A673 (cell line): ENCODE results near the gene SDC1. TPM values are rescaled to one million over a fixed set of nuclear protein-coding genes. Genes with fewer than 3 reads are reported as not detected.

ENCODE experiments used
- BruUV-seq: library from RNA; stranded (reverse); fragments of 400-500 nt; replicated peaks from 2 replicates; lab custom pipeline; 2021; lab: Mats Ljungman, UMichigan
- CTCF ChIA-PET: fragments of 300-600 bp; sonication (Branson Sonifier 250); formaldehyde crosslinking; loops from one replicate; lab custom pipeline; 2022; ENCODE audit warnings: antibody characterized with exemption; lab: Charles Lee
- POLR2A ChIA-PET: fragments of 300-600 bp; sonication (Branson Sonifier 250); formaldehyde crosslinking; loops from one replicate; lab custom pipeline; 2022; ENCODE audit warnings: antibody characterized with exemption; ENCODE audit not compliant: low non-redundant PET; lab: Charles Lee
- DNase-seq: peaks from one replicate; pipeline ENCODE4 v3.0.0-alpha.2; 2015; ENCODE audit warnings: low spot score
- H3K27ac ChIP-seq: fragments of 200-600 bp; sonication (generic); 2 replicates; pipeline ENCODE4 v1.5.1; 2016; ENCODE audit warnings: mixed run types, low read depth, mild to moderate bottlenecking, mixed read lengths, antibody characterized with exemption, low read length; ENCODE audit not compliant: poor library complexity, severe bottlenecking
- H3K27me3 ChIP-seq: fragments of 200-600 bp; sonication (generic); replicated peaks from 2 replicates; pipeline ENCODE4 v1.6.1; 2017; ENCODE audit warnings: mixed run types, low read depth, mild to moderate bottlenecking, mixed read lengths, antibody characterized with exemption, low read length; ENCODE audit not compliant: insufficient read depth, poor library complexity
- H3K36me3 ChIP-seq: fragments of 200-600 bp; sonication (generic); 2 replicates; pipeline ENCODE4 v1.6.1; 2016; ENCODE audit warnings: mixed run types, mild to moderate bottlenecking, mixed read lengths, antibody characterized with exemption, low read length; ENCODE audit not compliant: insufficient read depth, poor library complexity, severe bottlenecking
- H3K4me1 ChIP-seq: fragments of 200-600 bp; sonication (generic); 2 replicates; pipeline ENCODE4 v1.6.1; 2017; ENCODE audit warnings: mixed run types, mild to moderate bottlenecking, mixed read lengths, antibody characterized with exemption, low read length; ENCODE audit not compliant: insufficient read depth, poor library complexity, severe bottlenecking
- H3K4me3 ChIP-seq: fragments of 200-600 bp; sonication (generic); 2 replicates; pipeline ENCODE4 v1.5.1; 2016; ENCODE audit warnings: low read depth, mixed run types, mild to moderate bottlenecking, mixed read lengths, low read length; ENCODE audit not compliant: poor library complexity, severe bottlenecking
- H3K9me3 ChIP-seq: fragments of 200-600 bp; sonication (generic); 2 replicates; pipeline ENCODE4 v1.6.1; 2016; ENCODE audit warnings: mixed run types, low read depth, mild to moderate bottlenecking, mixed read lengths, antibody characterized with exemption, low read length; ENCODE audit not compliant: poor library complexity, severe bottlenecking
- EZH2 ChIP-seq: fragments of 200-600 bp; sonication (generic); IDR thresholded peaks from 2 replicates; pipeline ENCODE4 v1.6.1; 2017; ENCODE audit warnings: borderline replicate concordance, low read depth, mild to moderate bottlenecking, mixed read lengths, antibody characterized with exemption, low read length; ENCODE audit not compliant: poor library complexity, severe bottlenecking
- intact Hi-C: fragments of 100-400 bp; cut with micrococcal nuclease; formaldehyde crosslinking; loops from one replicate; pipeline ENCODE4 v1.10.0; 2022; ENCODE audit not compliant: unreplicated experiment
- total RNA-seq: library from RNA; stranded (reverse); gene quantifications from 2 replicates; pipeline ENCODE4 v1.2.3, GENCODE V29; 2021
- TF ChIP-seq, protein P1 (sequence below): fragments of 300-800, 200-600 bp; sonication (generic); conservative IDR thresholded peaks from 2 replicates; pipeline ENCODE4 v1.5.1; 2017; ENCODE audit warnings: low read depth, mild to moderate bottlenecking, antibody characterized with exemption, low read length, moderate library complexity, mixed read lengths

SDC1 gene
- total RNA-seq, 1 experiment from 2014 or later = 1.4 TPM

DNA sequence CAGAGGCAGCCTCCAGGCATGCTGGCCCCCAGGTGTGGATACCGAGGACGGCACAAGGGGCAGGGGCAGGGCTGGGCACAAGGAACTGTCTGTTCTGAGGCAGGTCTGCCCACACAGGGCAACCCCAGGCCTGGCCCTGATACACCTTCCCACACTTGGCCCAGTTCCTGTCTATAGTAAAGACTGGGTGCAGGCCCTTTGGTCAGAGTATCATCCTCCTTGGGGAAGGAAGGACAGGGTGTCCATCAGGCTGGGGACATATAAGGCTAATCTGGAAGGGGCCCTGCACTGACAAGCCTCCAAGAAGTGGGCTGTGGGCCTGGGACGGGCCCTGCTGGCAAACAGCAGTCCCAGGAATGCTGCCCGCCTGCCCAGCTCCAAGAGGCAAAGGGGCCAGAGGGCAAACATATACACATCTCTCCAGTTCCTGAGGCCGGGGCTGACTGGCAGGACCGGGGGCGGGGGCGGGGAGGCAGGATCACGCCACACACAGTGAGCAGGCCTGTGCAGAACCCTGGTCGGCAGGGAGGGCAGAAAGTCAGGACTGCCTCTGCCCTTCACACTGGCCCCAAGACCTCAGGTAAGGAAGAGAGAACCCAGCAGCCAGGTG is 18.9 kb downstream of the SDC1 start:
- CTCF ChIA-PET = no interaction called here

DNA sequence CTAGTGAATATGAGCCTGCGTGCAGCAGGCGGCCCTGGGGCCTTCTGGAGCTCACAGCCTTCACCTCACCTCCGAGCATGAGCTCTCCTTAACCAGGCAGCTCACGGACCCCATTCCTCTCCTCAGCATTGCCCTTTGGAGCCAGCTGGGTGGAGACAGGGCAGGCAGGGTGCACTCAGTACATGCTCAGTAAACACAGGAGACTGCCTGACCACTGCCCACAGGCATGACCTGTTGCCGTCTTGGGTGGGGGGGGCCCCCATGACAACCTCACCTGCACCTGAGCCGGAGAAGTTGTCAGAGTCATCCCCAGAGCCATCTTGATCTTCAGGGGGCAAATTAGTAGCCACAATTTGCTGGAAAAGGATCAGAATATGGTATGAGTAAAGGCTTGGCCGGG is 19.9 kb downstream of the SDC1 start:
- H3K4me1 ChIP-seq = no peaks in the 10 kb centered on the region
- no TSS peak for BruUV-seq
- ChIA-PET CTCF (no interaction called here), POLR2A (no interaction called here)
- TF ChIP-seq EZH2 = no peak
- TF ChIP-seq, protein P1, sequence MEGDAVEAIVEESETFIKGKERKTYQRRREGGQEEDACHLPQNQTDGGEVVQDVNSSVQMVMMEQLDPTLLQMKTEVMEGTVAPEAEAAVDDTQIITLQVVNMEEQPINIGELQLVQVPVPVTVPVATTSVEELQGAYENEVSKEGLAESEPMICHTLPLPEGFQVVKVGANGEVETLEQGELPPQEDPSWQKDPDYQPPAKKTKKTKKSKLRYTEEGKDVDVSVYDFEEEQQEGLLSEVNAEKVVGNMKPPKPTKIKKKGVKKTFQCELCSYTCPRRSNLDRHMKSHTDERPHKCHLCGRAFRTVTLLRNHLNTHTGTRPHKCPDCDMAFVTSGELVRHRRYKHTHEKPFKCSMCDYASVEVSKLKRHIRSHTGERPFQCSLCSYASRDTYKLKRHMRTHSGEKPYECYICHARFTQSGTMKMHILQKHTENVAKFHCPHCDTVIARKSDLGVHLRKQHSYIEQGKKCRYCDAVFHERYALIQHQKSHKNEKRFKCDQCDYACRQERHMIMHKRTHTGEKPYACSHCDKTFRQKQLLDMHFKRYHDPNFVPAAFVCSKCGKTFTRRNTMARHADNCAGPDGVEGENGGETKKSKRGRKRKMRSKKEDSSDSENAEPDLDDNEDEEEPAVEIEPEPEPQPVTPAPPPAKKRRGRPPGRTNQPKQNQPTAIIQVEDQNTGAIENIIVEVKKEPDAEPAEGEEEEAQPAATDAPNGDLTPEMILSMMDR = no peak
- DNase-seq = no peak
- no peaks in the 10 kb centered on the region for H3K9me3 ChIP-seq
- intact Hi-C loops = no loop called here
- H3K27ac ChIP-seq = no peak overlapping the region
- no peak overlapping the region for H3K4me3 ChIP-seq
- no peaks in the 10 kb centered on the region for H3K36me3 ChIP-seq
- H3K27me3 ChIP-seq = no peaks in the 10 kb centered on the region

More for the DNA sequence above, 18.9 kb downstream of the SDC1 start:
- Histone ChIP-seq H3K9me3 (no peaks in the 10 kb centered on the region), H3K27me3 (no peaks in the 10 kb centered on the region), H3K4me1 (no peaks in the 10 kb centered on the region), H3K4me3 (no peak overlapping the region), H3K27ac (no peak overlapping the region), H3K36me3 (no peaks in the 10 kb centered on the region)
- no TSS peak for BruUV-seq
- no peak for DNase-seq
- no peak for TF ChIP-seq EZH2
- TF ChIP-seq, protein P1 = no peak
- intact Hi-C loops = no loop called here
- POLR2A ChIA-PET = no interaction called here

DNA sequence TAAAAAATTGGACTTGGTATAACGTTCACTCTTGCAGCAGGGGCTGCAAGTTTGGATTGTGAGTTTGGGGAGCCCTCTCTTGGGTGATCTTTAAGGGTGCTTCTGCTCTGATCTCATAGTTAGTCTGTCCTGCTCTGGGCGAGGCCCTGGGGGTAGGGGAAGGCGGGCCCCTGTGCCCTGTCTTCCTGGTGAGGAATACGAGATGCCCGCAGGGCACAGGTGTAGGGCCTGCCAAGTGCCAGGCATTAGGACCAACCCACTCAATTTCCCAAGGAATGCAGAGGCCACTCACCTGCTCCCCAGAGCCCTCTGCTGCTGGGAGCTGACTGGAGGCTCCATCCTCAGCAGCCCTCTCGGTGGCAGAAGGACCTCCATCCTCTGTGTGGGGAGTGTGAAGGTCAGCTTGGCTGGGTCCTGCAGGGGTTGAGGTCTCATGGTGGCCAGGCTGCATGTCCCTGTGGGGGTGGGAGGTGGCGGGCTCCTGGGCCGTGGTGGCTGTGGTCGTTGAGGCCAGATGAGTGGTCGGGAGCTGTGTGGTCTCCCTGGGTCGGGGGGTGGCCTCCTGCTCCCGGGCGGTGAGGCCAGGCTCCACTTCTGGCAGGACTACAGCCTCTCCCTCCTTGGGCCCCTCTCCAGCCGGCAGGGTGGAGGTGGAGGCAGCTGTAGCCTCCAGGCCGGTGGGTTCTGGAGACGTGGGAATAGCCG is 21.3 kb downstream of the SDC1 start:
- Histone ChIP-seq H3K4me3 (no peak overlapping the region), H3K27me3 (no peaks in the 10 kb centered on the region), H3K9me3 (no peaks in the 10 kb centered on the region), H3K27ac (no peak overlapping the region), H3K36me3 (no peaks in the 10 kb centered on the region), H3K4me1 (no peaks in the 10 kb centered on the region)
- ChIA-PET POLR2A (no interaction called here), CTCF (no interaction called here)
- no TSS peak for BruUV-seq
- intact Hi-C loops = no loop called here
- no peak for DNase-seq
- TF ChIP-seq EZH2 = no peak
- TF ChIP-seq, protein P1 = no peak
